ENCODE data around the gene SGMS2.
"Not testable (repeated sequence)": the region's sequence is repeated elsewhere in the genome, so short reads cannot be mapped to it uniquely, and the experiment has no call there.

SGMS2 gene

GRCh38 chr4:107866726-107867125 is 42.0 kb downstream of the SGMS2 start:
- DNase-seq (ENCODE audit: low spot score) = no peak

GRCh38 chr4:107870236-107870635 is 45.5 kb downstream of the SGMS2 start:
- DNase-seq (ENCODE audit: low spot score) = no peak

- DNase-seq (ENCODE audit: low spot score) = no peak
Observed at GRCh38 chr4:107870916-107871786, 46.4 kb downstream of the SGMS2 start.

- no peak for DNase-seq (ENCODE audit: low spot score)
Observed at GRCh38 chr4:107874024-107874423, 49.3 kb downstream of the SGMS2 start.

GRCh38 chr4:107876099-107876498 is 51.4 kb downstream of the SGMS2 start:
- DNase-seq (ENCODE audit: low spot score) = no peak

GRCh38 chr4:107877361-107877760 is 52.6 kb downstream of the SGMS2 start:
- DNase-seq (ENCODE audit: low spot score) = no peak

- DNase-seq (ENCODE audit: low spot score) = no peak
Observed at GRCh38 chr4:107885865-107886264, 61.1 kb downstream of the SGMS2 start.

- DNase-seq (ENCODE audit: low spot score) = no peak
Observed at GRCh38 chr4:107888237-107888636, 63.5 kb downstream of the SGMS2 start.

GRCh38 chr4:107890779-107891178 is 66.0 kb downstream of the SGMS2 start:
- DNase-seq (ENCODE audit: low spot score) = no peak

GRCh38 chr4:107891299-107891698 is 66.6 kb downstream of the SGMS2 start:
- no peak for DNase-seq (ENCODE audit: low spot score)

- no peak for DNase-seq (ENCODE audit: low spot score)
Observed at GRCh38 chr4:107893171-107894137, 68.7 kb downstream of the SGMS2 start.

- DNase-seq (ENCODE audit: low spot score) = no peak
Observed at GRCh38 chr4:107894138-107894603, 69.4 kb downstream of the SGMS2 start.

GRCh38 chr4:107896158-107896645 is 71.5 kb downstream of the SGMS2 start:
- DNase-seq (ENCODE audit: low spot score) = no peak

- no peak for DNase-seq (ENCODE audit: low spot score)
Observed at GRCh38 chr4:107896646-107897045, 71.9 kb downstream of the SGMS2 start.

- no peak for DNase-seq (ENCODE audit: low spot score)
Observed at GRCh38 chr4:107897823-107898222, 73.1 kb downstream of the SGMS2 start.

- DNase-seq (ENCODE audit: low spot score) = no peak
Observed at GRCh38 chr4:107900067-107900466, 75.3 kb downstream of the SGMS2 start.

GRCh38 chr4:107900508-107900907 is 75.8 kb downstream of the SGMS2 start:
- DNase-seq (ENCODE audit: low spot score) = no peak

- no peak for DNase-seq (ENCODE audit: low spot score)
Observed at GRCh38 chr4:107901213-107901934, 76.6 kb downstream of the SGMS2 start.

GRCh38 chr4:107902715-107903114 is 78.0 kb downstream of the SGMS2 start:
- DNase-seq (ENCODE audit: low spot score) = no peak

GRCh38 chr4:107905082-107905481 is 80.3 kb downstream of the SGMS2 start:
- DNase-seq (ENCODE audit: low spot score) = not testable (repeated sequence)

- no peak for DNase-seq (ENCODE audit: low spot score)
Observed at GRCh38 chr4:107906458-107907100, 81.8 kb downstream of the SGMS2 start.
